H1 (cell line): ENCODE data around the gene MOSMO. TPM values are rescaled to one million over a fixed set of nuclear protein-coding genes. Genes with fewer than 3 reads are reported as not detected.

Experiments
- CTCF ChIA-PET: fragments of 300-600 bp; sonication (Branson Sonifier 250); formaldehyde crosslinking; loops from one replicate; lab custom pipeline; 2021; ENCODE audit not compliant: partially characterized antibody; lab: Charles Lee
- POLR2A ChIA-PET: fragments of 300-600 bp; sonication (Branson Sonifier 250); formaldehyde crosslinking; loops from one replicate; lab custom pipeline; 2021; ENCODE audit warnings: inconsistent platforms; ENCODE audit not compliant: partially characterized antibody; lab: Charles Lee
- DNase-seq, 2 experiments: peaks; one replicate each; pipeline versions ENCODE4 v3.0.0 to v3.0.0-alpha.2; 2010 to 2022; ENCODE audit warnings: low spot score in 2 of 2, low read depth in 1 of 2, mixed read lengths in 1 of 2
- FAIRE-seq: peaks from 2 replicates; lab custom pipeline; 2011; peaks lifted over from hg19 to GRCh38; lab: Jason Lieb, UNC
- H2AFZ ChIP-seq: 2 replicates; pipeline ENCODE4 v1.8.1; 2012; ENCODE audit warnings: low read length, inconsistent platforms
- H2AK5ac ChIP-seq: 2 replicates; pipeline ENCODE4 v1.6.1; 2013; ENCODE audit warnings: low read depth, low read length
- H2BK120ac ChIP-seq: replicated peaks from 2 replicates; pipeline ENCODE3; 2013; ENCODE audit warnings: low read depth, low read length, inconsistent platforms
- H2BK12ac ChIP-seq: 2 replicates; pipeline ENCODE4 v1.6.1; 2013; ENCODE audit warnings: low read depth, low read length
- H2BK15ac ChIP-seq: 2 replicates; pipeline ENCODE4 v1.6.1; 2013; ENCODE audit warnings: low read length
- H2BK20ac ChIP-seq: 2 replicates; pipeline ENCODE4 v1.6.1; 2013; ENCODE audit warnings: low read length
- H2BK5ac ChIP-seq: 2 replicates; pipeline ENCODE4 v1.6.1; 2013; ENCODE audit warnings: low read depth, low read length
- H3K14ac ChIP-seq: 2 replicates; pipeline ENCODE4 v1.6.1; 2013; ENCODE audit warnings: inconsistent platforms; ENCODE audit not compliant: insufficient read length
- H3K18ac ChIP-seq: 2 replicates; pipeline ENCODE4 v1.6.1; 2013; ENCODE audit warnings: low read length; ENCODE audit errors: extremely low read depth
- H3K23ac ChIP-seq: 2 replicates; pipeline ENCODE4 v1.6.1; 2013; ENCODE audit warnings: inconsistent platforms; ENCODE audit not compliant: insufficient read length
- H3K23me2 ChIP-seq: 2 replicates; pipeline ENCODE4 v1.6.1; 2013; ENCODE audit warnings: low read depth, low read length
- H3K27ac ChIP-seq: 2 replicates; pipeline ENCODE4 v1.6.1; 2011; ENCODE audit warnings: low read depth, low read length, inconsistent platforms
- H3K27me3 ChIP-seq, 4 experiments: replicated peaks in 1 of 4; 1 replicate in 1 of 4; 2 replicates in 3 of 4; pipeline versions ENCODE4 v1.6.1 to v1.8.1; 2011 to 2013; ENCODE audit warnings: low read length in 3 of 4, mild to moderate bottlenecking in 3 of 4, inconsistent platforms in 2 of 4, mixed read lengths in 2 of 4, moderate library complexity in 1 of 4; ENCODE audit not compliant: control insufficient read depth in 3 of 4, insufficient read depth in 3 of 4; ENCODE audit errors: extremely low read depth in 1 of 4
- H3K36me3 ChIP-seq, 4 experiments: 2 replicates each; pipeline versions ENCODE4 v1.6.1 to v1.8.1; 2011 to 2013; ENCODE audit warnings: mild to moderate bottlenecking in 4 of 4, low read length in 3 of 4, moderate library complexity in 2 of 4, control low read depth in 1 of 4, inconsistent platforms in 1 of 4; ENCODE audit not compliant: insufficient read depth in 4 of 4, control insufficient read depth in 2 of 4
- H3K4ac ChIP-seq: replicated peaks from 2 replicates; pipeline ENCODE3; 2013; ENCODE audit warnings: low read length, low read depth, mixed read lengths, inconsistent platforms; ENCODE audit not compliant: insufficient read length
- H3K4me1 ChIP-seq, 4 experiments: replicated peaks in 1 of 4; 1 replicate in 1 of 4; 2 replicates in 3 of 4; pipeline versions ENCODE4 v1.6.1 to v1.8.1; 2011 to 2013; ENCODE audit warnings: low read length in 3 of 4, inconsistent platforms in 2 of 4, mixed read lengths in 1 of 4; ENCODE audit not compliant: insufficient read depth in 4 of 4, control insufficient read depth in 3 of 4
- H3K4me2 ChIP-seq, 2 experiments: 2 replicates each; pipeline versions ENCODE4 v1.6.1 to v1.8.1; 2011 to 2013; ENCODE audit warnings: low read depth in 2 of 2, low read length in 2 of 2, control low read depth in 1 of 2, inconsistent platforms in 1 of 2, mild to moderate bottlenecking in 1 of 2; ENCODE audit not compliant: insufficient read depth in 1 of 2
- H3K4me3 ChIP-seq, 4 experiments: fragments of 200-600, 300-600 bp in 1 of 4; sonication (generic), shearing (Covaris generic), sonication (Bioruptor Twin) in 1 of 4; 2 replicates each; pipeline versions ENCODE4 v1.5.1 to v1.8.1; 2011 to 2016; ENCODE audit warnings: low read length in 4 of 4, low read depth in 3 of 4, control low read depth in 2 of 4, inconsistent platforms in 2 of 4, mild to moderate bottlenecking in 2 of 4, mixed read lengths in 1 of 4, moderate library complexity in 1 of 4; ENCODE audit not compliant: insufficient read depth in 2 of 4; ENCODE audit errors: extremely low read depth in 1 of 4
- H3K56ac ChIP-seq: replicated peaks from 2 replicates; pipeline ENCODE3; 2013; ENCODE audit warnings: low read depth, mild to moderate bottlenecking, mixed read lengths, low read length, inconsistent platforms; ENCODE audit not compliant: insufficient read length
- H3K79me1 ChIP-seq: 2 replicates; pipeline ENCODE4 v1.6.1; 2013; ENCODE audit warnings: low read depth, low read length, control low read depth
- H3K79me2 ChIP-seq, 2 experiments: 2 replicates each; pipeline versions ENCODE4 v1.6.1 to v1.8.1; 2012 to 2013; ENCODE audit warnings: low read length in 2 of 2, mild to moderate bottlenecking in 2 of 2, inconsistent platforms in 1 of 2; ENCODE audit not compliant: insufficient read depth in 2 of 2, control insufficient read depth in 1 of 2
- H3K9ac ChIP-seq, 4 experiments: replicated peaks in 1 of 4; 1 replicate in 1 of 4; 2 replicates in 3 of 4; pipeline versions ENCODE4 v1.6.1 to v1.8.1; 2011 to 2013; ENCODE audit warnings: low read depth in 3 of 4, low read length in 3 of 4, control low read depth in 2 of 4, mild to moderate bottlenecking in 2 of 4, moderate library complexity in 2 of 4, inconsistent platforms in 1 of 4; ENCODE audit errors: extremely low read depth in 1 of 4
- H3K9me3 ChIP-seq, 2 experiments: 2 replicates each; pipeline versions ENCODE4 v1.6.1 to v1.8.1; 2012 to 2013; ENCODE audit warnings: mild to moderate bottlenecking in 2 of 2, moderate library complexity in 2 of 2, control low read depth in 1 of 2, inconsistent platforms in 1 of 2, low read depth in 1 of 2, low read length in 1 of 2, mixed read lengths in 1 of 2; ENCODE audit not compliant: insufficient read depth in 2 of 2
- H4K20me1 ChIP-seq, 2 experiments: replicated peaks in 1 of 2; 2 replicates each; pipeline versions ENCODE3 to v1.8.1; 2011 to 2013; ENCODE audit warnings: inconsistent platforms in 2 of 2, low read length in 2 of 2, mild to moderate bottlenecking in 1 of 2; ENCODE audit not compliant: insufficient read depth in 2 of 2, control insufficient read depth in 1 of 2
- H4K5ac ChIP-seq: 2 replicates; pipeline ENCODE4 v1.6.1; 2013; ENCODE audit warnings: low read length, low read depth, mixed read lengths, inconsistent platforms; ENCODE audit not compliant: insufficient read length
- H4K8ac ChIP-seq: 2 replicates; pipeline ENCODE4 v1.8.0; 2013; ENCODE audit warnings: mild to moderate bottlenecking, moderate library complexity, low read length, inconsistent platforms; ENCODE audit not compliant: insufficient read depth; ENCODE audit errors: extremely low read depth
- H4K91ac ChIP-seq: replicated peaks from 2 replicates; pipeline ENCODE3; 2013; ENCODE audit warnings: low read length, mixed read lengths, inconsistent platforms; ENCODE audit not compliant: insufficient read length
- CBX8 ChIP-seq: fragments of 300-800, 300-1000 bp; sonication (generic); IDR thresholded peaks from 2 replicates; pipeline ENCODE4 v1.7.1; 2016; ENCODE audit warnings: low read depth, low read length, borderline replicate concordance
- CTCF ChIP-seq, 3 experiments: IDR thresholded peaks; 1 replicate in 2 of 3; 2 replicates in 1 of 3; pipeline versions ENCODE4 v1.5.1 to v1.6.1; 2011; ENCODE audit warnings: low read length in 3 of 3, mild to moderate bottlenecking in 3 of 3, inconsistent platforms in 2 of 3, low read depth in 1 of 3, moderate library complexity in 1 of 3; ENCODE audit not compliant: insufficient read depth in 1 of 3; ENCODE audit errors: control extremely low read depth in 1 of 3
- MAFK ChIP-seq: IDR thresholded peaks from 2 replicates; pipeline ENCODE4 v1.6.1; 2012; ENCODE audit warnings: low read depth, mild to moderate bottlenecking, improper control_type of control experiment, low read length
- RAD21 ChIP-seq, 2 experiments: IDR thresholded peaks in 1 of 2; conservative IDR thresholded peaks in 1 of 2; 2 replicates each; pipeline ENCODE4 v1.6.1; 2011; ENCODE audit warnings: low read depth in 2 of 2, low read length in 2 of 2, improper control_type of control experiment in 1 of 2, inconsistent platforms in 1 of 2, mild to moderate bottlenecking in 1 of 2, moderate library complexity in 1 of 2
- SIN3A ChIP-seq, 2 experiments: IDR thresholded peaks in 1 of 2; conservative IDR thresholded peaks in 1 of 2; 2 replicates each; pipeline ENCODE4 v1.6.1; 2011 to 2012; ENCODE audit warnings: low read length in 2 of 2, improper control_type of control experiment in 1 of 2, low read depth in 1 of 2, mild to moderate bottlenecking in 1 of 2
- SP4 ChIP-seq: IDR thresholded peaks from 2 replicates; pipeline ENCODE4 v1.6.1; 2012; ENCODE audit warnings: low read length, inconsistent platforms
- YY1 ChIP-seq: IDR thresholded peaks from 2 replicates; pipeline ENCODE4 v1.6.1; 2011; ENCODE audit warnings: low read depth, mild to moderate bottlenecking, low read length
- WGBS, 2 experiments: shearing (Covaris generic) in 1 of 2; methylation state at CpG; one replicate each; pipeline versions ENCODE4 v1.1.6 to v1.1.7; 2013 to 2015; ENCODE audit warnings: low lambda C conversion rate in 2 of 2, mixed read lengths in 2 of 2, inconsistent platforms in 1 of 2, low coverage in 1 of 2, missing lambda C conversion rate in 1 of 2; ENCODE audit not compliant: insufficient replicate concordance in 2 of 2, insufficient coverage in 1 of 2, insufficient read length in 1 of 2; ENCODE audit errors: extremely low coverage in 1 of 2, missing lambda C conversion rate in 1 of 2; 5-methylcytosine and 5-hydroxymethylcytosine counted together
- polyA plus RNA-seq, 7 experiments: library from polyadenylated mRNA; depleted of rRNA in 3 of 7; stranded (reverse) in 5 of 7; unstranded in 2 of 7; fragments of >200 nt in 5 of 7; fragments of 200-250 nt in 2 of 7; gene quantifications; 1 replicate in 5 of 7; 2 replicates in 1 of 7; 4 replicates in 1 of 7; pipeline versions ENCODE4 v1.2.1 to v1.2.3, GENCODE V29; 2011 to 2013; ENCODE audit warnings: missing spikeins in 2 of 7, mixed read lengths in 2 of 7
- total RNA-seq: library from RNA; stranded (reverse); fragmentation: NEBNext Ultra II Directional; extraction: Animal tissue kit (Norgen Biotek cat#: 25700); gene quantifications from 2 replicates; pipeline ENCODE4 v1.2.1, GENCODE V29; 2021

MOSMO gene
- total and polyA plus RNA-seq, 2 of the 8 experiments (the other 6 are each of a cell fraction or from before 2014, with no cell fraction given): 8.6 to 14.8 TPM

GRCh38 chr16:22098405-22099255 is 90.7 kb downstream of the MOSMO start:
- Histone ChIP-seq H3K23me2 (no peaks in the 10 kb centered on the region), H3K27ac (no peak overlapping the region), H3K79me2 (no peaks in the 10 kb centered on the region), H3K27me3 (no peaks in the 10 kb centered on the region), H4K8ac (no peak overlapping the region), H2BK12ac (no peak overlapping the region; the same call in 1 of the 2 replicates), H3K36me3 (no peaks in the 10 kb centered on the region), H3K4me3 (no peak overlapping the region), H3K4ac (no peak overlapping the region), H3K9ac (no peak overlapping the region; a peak in 2 of 7 replicates), H3K4me1 (peaks cover 2 to 7% (median 4%) of the 10 kb centered on the region in 4 experiments; a peak in 4 of 7 replicates), H4K91ac (no peak overlapping the region), H3K4me2 (no peak overlapping the region), H3K18ac (no peak overlapping the region), H3K9me3 (no peaks in the 10 kb centered on the region), H3K23ac (no peak overlapping the region), H2AK5ac (no peak overlapping the region), H4K20me1 (no peaks in the 10 kb centered on the region), H2BK120ac (no peak overlapping the region), H3K14ac (no peak overlapping the region), H2AFZ (peak overlapping the region; percentile 72; the same call in 1 of the 2 replicates), H4K5ac (no peak overlapping the region), H2BK20ac (no peak overlapping the region), H3K79me1 (no peaks in the 10 kb centered on the region), H2BK5ac (0 out of 2 replicates have a peak overlapping the region, but pooled peaks have one; percentile 27), H3K56ac (no peak overlapping the region), H2BK15ac (no peak overlapping the region)
- TF ChIP-seq SIN3A (conservative IDR thresholded peaks at IDR 0.05 in 1 of 2, IDR thresholded peaks at IDR 0.05 in 1 of 2; ENCODE audit: low read depth in 1 of 2, low read length in 2 of 2): no peak
- no peak for TF ChIP-seq SP4
- TF ChIP-seq CBX8: no peak
- no peak for TF ChIP-seq MAFK
- TF ChIP-seq CTCF (IDR thresholded peaks at IDR 0.05; ENCODE audit: control extremely low read depth in 1 of 3, insufficient read depth in 1 of 3, low read depth in 1 of 3, low read length in 3 of 3): peak in 2 of 3 experiments; percentile 81 to 82; a peak in 3 of 4 replicates
- TF ChIP-seq RAD21 (IDR thresholded peaks at IDR 0.05 in 1 of 2, conservative IDR thresholded peaks at IDR 0.05 in 1 of 2; ENCODE audit: low read depth in 2 of 2, low read length in 2 of 2): peak; percentile 77 to 80
- 0 out of 2 replicates have a peak, but pooled peaks have one; percentile 19 for TF ChIP-seq YY1
- CTCF ChIA-PET: interaction anchor here (0.6 to 6.0 kb wide), 42 partner anchors 8 to 728 kb away, joined by 3 to 58 read pairs (median 6); no protein-coding TSS in a partner anchor
- POLR2A ChIA-PET: interaction anchor here (0.6 kb wide), 2 partner anchors 90 to 207 kb away, joined by 3 read pairs; no protein-coding TSS in a partner anchor
- DNase-seq: no peak
- 64% methylated on average over 8 of the region's 8 CpGs; no CpG with 5 or more reads in 1 of the 2 experiments for WGBS, 2 experiments
- FAIRE-seq: peak; percentile 84
